Measurements from ENCODE around the gene MLLT6.

DNA sequence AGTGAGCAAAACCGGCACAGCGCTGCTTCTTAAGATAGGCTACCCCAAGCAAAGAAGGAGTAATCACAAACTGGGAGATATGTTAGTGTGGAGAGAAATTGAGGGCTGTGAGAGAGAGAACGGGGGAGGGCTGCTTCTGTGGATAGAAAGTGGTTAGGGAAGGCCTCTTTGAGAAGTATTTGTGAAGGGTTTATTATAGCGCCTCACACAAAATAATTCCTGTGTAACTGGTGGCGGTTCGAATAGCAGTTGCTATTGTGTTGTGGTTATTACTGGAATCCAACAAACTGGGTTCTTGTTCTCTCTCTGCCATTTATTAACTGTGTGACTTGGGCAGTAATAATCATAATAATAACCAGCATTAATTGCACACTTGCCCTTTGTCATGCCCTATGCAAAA lies 15.9 kb downstream of the MLLT6 start:
- TF ChIP-seq, protein P1, sequence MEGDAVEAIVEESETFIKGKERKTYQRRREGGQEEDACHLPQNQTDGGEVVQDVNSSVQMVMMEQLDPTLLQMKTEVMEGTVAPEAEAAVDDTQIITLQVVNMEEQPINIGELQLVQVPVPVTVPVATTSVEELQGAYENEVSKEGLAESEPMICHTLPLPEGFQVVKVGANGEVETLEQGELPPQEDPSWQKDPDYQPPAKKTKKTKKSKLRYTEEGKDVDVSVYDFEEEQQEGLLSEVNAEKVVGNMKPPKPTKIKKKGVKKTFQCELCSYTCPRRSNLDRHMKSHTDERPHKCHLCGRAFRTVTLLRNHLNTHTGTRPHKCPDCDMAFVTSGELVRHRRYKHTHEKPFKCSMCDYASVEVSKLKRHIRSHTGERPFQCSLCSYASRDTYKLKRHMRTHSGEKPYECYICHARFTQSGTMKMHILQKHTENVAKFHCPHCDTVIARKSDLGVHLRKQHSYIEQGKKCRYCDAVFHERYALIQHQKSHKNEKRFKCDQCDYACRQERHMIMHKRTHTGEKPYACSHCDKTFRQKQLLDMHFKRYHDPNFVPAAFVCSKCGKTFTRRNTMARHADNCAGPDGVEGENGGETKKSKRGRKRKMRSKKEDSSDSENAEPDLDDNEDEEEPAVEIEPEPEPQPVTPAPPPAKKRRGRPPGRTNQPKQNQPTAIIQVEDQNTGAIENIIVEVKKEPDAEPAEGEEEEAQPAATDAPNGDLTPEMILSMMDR (IDR thresholded peaks at IDR 0.05): no peak
- TF ChIP-seq POLR2A (IDR thresholded peaks at IDR 0.05; ENCODE audit: low read depth): no peak
- TF ChIP-seq EP300 (IDR thresholded peaks at IDR 0.05): no peak
- no peak for TF ChIP-seq POLR2AphosphoS5 (IDR thresholded peaks at IDR 0.05)

All from esophagus muscularis mucosa (tissue), 4 donors.